Stimulated activated naive CD4-positive, alpha-beta T cell (primary cell): ENCODE data around the gene GPR153.
"Not testable (repeated sequence)": the region's sequence is repeated elsewhere in the genome, so short reads cannot be mapped to it uniquely, and the experiment has no call there.

Experiments used
- DNase-seq, 6 experiments: peaks; one replicate each; lab custom pipeline; 2025; lab: John Stamatoyannopoulos, UW

Gene GPR153

GRCh38 chr1:6260961-6261614 lies at the start of gene GPR153:
GPR153 (minus strand) TSS chr1:6261098; CDS start chr1:6254905, 6,193 bp downstream.
- peak in 2 of 6 experiments; percentile 10 to 26 for DNase-seq

GRCh38 chr1:6310116-6310848 lies 49.4 kb upstream of the GPR153 start:
- DNase-seq: no peak

GRCh38 chr1:6309564-6309963 lies 48.7 kb upstream of the GPR153 start:
- DNase-seq: no peak

DNA sequence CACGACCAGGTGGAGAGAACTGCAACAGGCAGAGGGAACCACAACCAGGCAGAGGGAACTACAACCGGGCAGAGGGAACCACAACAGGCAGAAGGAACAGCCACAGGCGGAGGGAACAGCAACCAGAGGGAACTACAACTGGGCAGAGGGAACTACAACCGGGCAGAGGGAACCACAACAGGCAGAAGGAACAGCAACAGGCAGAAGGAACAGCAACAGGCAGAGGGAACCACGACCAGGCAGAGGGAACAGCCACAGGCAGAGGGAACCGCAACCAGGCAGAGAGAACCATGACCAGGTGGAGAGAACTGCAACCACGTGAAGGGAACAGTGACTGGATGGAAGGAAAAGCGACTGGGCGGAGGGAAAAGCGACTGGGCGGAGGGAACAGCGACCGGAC lies 47.6 kb upstream of the GPR153 start:
- no peak for DNase-seq

GRCh38 chr1:6307682-6308081 lies 46.8 kb upstream of the GPR153 start:
- DNase-seq: not testable (repeated sequence)

GRCh38 chr1:6307099-6307498 lies 46.2 kb upstream of the GPR153 start:
- no peak for DNase-seq

- DNase-seq: no peak
These were observed 42.6 kb upstream of the GPR153 start for GRCh38 chr1:6303397-6304012.

- DNase-seq: no peak
These were observed 41.7 kb upstream of the GPR153 start for GRCh38 chr1:6302568-6302967.

- DNase-seq: no peak
These were observed 40.6 kb upstream of the GPR153 start for GRCh38 chr1:6301526-6301925.

- no peak for DNase-seq
These were observed 39.6 kb upstream of the GPR153 start for GRCh38 chr1:6300342-6301048.

- no peak for DNase-seq
These were observed 38.8 kb upstream of the GPR153 start for GRCh38 chr1:6299557-6300165.

DNA sequence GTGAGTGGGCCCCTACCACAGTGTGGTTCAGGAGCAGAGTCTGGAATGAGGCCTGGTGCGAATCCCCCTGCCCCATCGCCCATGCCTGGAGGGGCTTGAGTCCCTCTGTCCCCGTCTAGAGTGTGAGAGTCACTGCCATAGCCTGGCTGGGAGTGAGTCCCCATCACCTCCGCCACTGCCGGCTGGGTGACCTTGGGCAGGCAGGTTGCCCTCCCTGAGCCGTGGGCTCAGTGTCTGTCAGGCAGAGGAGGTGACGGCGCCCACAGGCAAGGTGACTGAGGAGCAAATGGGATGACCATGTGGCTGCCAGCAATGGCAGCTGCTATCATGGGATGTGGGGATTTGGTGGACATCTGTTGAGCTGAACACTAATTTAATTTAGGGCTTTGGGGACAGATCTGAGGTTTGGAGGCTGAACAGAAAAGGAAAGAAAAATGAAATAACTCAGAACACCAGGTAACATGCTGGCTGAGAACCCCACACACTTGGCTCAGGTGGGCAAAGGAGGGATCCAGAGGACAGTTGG lies 38.1 kb upstream of the GPR153 start:
- DNase-seq: no peak

DNA sequence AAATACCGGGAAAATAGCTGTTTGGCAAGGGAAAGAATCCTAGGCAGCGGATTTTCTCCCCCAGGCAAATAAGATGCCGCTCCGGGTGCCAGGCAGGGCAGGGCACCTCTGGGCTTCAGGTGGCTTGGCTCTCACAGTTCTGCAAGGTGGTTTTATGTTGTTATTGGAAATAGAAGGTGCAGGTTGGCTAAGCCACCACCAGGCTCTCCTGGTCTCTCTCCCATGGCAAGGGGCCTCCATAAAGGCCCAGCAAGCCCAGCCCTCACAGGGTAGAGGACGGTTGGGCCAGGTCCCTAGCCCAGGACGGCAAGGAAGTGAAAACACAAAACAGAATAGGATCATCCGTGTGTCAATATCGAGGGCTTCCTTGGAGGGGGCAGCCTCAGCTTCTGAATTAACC lies 37.6 kb upstream of the GPR153 start:
- DNase-seq: no peak

DNA sequence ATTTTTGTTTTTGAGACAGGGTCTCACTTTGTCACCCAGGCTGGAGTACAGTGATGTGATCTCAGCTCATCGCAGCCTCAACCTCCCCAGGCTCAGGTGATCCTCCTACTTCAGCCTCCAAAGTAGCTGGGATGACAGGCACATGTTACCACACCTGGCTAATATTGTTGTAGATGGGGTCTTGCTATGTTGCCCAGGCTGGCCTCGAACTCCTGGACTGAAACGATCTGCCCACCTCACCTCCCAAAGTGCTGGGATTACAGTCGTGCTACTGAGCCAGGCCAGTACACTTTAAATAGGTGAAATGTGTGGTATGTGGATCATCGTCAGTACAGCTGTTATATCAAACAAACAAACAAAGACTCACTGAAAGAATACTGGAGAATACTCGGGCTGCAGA lies 35.0 kb upstream of the GPR153 start:
- no peak for DNase-seq

- DNase-seq: no peak
These were observed 34.1 kb upstream of the GPR153 start for GRCh38 chr1:6294890-6295556.

- DNase-seq: no peak
These were observed 33.4 kb upstream of the GPR153 start for GRCh38 chr1:6294080-6294889.

DNA sequence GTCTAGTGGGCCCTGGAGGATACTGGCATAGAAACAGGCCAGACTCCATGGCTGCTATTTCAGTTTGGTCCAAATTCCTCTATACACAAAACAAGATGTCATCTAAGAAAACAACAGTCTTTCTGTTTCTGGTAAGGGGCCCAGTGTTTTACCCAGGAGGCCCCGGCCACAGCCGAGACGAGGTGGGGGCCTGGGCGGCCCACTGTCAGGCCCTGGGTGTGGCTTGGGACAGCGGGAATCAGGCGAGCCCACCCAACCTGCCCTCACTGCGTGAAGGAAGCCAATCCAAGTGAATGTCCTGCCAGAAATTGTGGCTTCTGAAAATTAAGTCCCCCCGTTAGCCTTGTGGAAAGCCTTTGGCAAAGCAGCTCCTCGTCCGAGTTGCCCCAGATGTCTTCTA lies 31.2 kb upstream of the GPR153 start:
- no peak for DNase-seq

DNA sequence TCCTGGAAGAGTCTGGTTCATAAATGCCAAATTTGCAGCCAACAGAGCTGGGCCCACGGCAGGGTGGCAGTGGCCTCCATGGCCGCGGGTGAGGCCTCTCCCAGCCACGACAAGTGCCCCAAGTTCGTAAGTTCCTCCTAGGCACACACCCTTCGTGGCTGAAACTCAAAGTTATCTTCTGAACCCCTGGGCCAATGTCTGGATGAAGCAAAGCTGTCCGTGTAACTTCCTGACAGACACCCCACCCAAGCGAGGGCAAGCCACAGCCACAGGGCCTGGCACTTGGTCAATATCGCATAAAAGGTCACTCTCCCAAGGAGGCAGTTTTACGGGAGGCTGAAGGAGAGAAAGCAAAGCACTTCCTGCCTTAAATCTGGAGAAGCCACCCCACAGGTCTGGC lies 27.8 kb upstream of the GPR153 start:
- no peak for DNase-seq

DNA sequence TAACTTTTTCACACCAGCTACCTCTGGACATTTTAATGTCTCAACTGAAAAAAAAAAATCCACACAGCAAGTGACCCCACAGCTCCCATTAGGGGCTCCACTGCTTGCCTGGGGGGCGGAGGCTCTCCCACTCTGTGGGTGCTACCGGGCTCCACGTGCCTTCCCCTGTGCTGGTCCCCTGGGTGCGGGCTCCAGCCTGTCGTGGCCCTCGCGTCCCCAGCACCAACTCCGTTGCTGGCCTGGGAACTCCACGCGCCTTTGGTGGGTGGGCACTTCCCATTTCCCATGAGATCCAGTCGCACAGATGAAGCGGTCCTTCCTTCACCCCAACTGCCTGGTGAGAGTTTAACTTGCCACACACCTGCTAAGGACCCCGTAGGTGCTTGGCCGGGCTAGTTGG lies 27.1 kb upstream of the GPR153 start:
- no peak for DNase-seq

GRCh38 chr1:6287431-6287886 lies 26.6 kb upstream of the GPR153 start:
- DNase-seq: no peak
